Loucy (cell line): Measurements from ENCODE around the gene ZNF48.

ENCODE experiments used
- EZH2phosphoT487 ChIP-seq: fragments of 200-600 bp; IDR thresholded peaks from 2 replicates; pipeline ENCODE4 v1.6.1; 2018; ENCODE audit warnings: antibody characterized with exemption, mild to moderate bottlenecking, moderate library complexity, borderline replicate concordance
- TF ChIP-seq, protein P1 (sequence below): fragments of 200-600 bp; sonication (generic); conservative IDR thresholded peaks from 2 replicates; pipeline ENCODE4 v1.5.1; 2014; ENCODE audit warnings: mild to moderate bottlenecking, antibody characterized with exemption, low read length

DNA sequence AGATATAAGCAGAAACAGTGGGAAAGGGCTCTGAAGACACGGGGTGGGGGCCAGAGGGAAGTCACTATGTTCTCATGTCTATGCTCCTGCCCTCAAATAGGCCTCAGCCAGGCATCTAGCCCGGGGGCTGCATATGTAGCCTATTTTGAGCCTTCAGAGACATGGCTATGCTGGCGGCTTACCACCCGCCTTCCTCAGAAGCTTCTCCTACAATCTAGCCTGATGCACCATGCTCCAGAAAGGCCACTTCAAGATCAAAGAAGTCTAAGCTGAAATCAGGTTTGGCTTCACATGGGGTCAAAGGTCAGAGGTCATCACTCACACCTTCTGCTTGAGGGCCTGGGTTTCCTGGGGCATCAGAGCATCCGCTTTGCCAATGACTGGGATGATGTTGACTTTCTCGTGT is 14.4 kb upstream of the ZNF48 start:
- TF ChIP-seq, protein P1, sequence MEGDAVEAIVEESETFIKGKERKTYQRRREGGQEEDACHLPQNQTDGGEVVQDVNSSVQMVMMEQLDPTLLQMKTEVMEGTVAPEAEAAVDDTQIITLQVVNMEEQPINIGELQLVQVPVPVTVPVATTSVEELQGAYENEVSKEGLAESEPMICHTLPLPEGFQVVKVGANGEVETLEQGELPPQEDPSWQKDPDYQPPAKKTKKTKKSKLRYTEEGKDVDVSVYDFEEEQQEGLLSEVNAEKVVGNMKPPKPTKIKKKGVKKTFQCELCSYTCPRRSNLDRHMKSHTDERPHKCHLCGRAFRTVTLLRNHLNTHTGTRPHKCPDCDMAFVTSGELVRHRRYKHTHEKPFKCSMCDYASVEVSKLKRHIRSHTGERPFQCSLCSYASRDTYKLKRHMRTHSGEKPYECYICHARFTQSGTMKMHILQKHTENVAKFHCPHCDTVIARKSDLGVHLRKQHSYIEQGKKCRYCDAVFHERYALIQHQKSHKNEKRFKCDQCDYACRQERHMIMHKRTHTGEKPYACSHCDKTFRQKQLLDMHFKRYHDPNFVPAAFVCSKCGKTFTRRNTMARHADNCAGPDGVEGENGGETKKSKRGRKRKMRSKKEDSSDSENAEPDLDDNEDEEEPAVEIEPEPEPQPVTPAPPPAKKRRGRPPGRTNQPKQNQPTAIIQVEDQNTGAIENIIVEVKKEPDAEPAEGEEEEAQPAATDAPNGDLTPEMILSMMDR: no peak
- TF ChIP-seq EZH2phosphoT487: no peak
